Spleen (tissue), 7 donors: ENCODE data around the gene EPB41L4A.

Experiments used
- CTCF ChIP-seq, 11 experiments: fragments of 200-600 bp in 7 of 11; fragments of 450-650 bp in 4 of 11; sonication (generic) in 4 of 11; IDR thresholded peaks in 8 of 11; conservative IDR thresholded peaks in 3 of 11; 1 replicate in 7 of 11; 2 replicates in 4 of 11; pipeline versions ENCODE4 v1.4.0 to v1.8.0; 2016 to 2021; ENCODE audit warnings: antibody characterized with exemption in 11 of 11, inconsistent platforms in 4 of 11, mild to moderate bottlenecking in 1 of 11
- POLR2A ChIP-seq, 3 donors: fragments of 450-650 bp; IDR thresholded peaks; one replicate each; pipeline ENCODE4 v1.5.1; 2017; ENCODE audit warnings: antibody characterized with exemption in 3 of 3, mild to moderate bottlenecking in 1 of 3
- donor health status: DM: no; HTN: no; CAD: no; lungs with moderate emphysema.
- donor health status: DM: no; HTN: no; CAD: no.
- donor health status: DM: no; HTN: no; CAD: no.

GRCh38 chr5:112138526-112138925, 280.6 kb downstream of the EPB41L4A start:
- TF ChIP-seq CTCF (IDR thresholded peaks at IDR 0.05 in 8 of 11, conservative IDR thresholded peaks at IDR 0.05 in 3 of 11) (no peak), POLR2A (IDR thresholded peaks at IDR 0.05) (no peak)
